Esophagus muscularis mucosa (tissue), 4 donors: ENCODE measurements around the gene ALG12. TPM values are rescaled to one million over a fixed set of nuclear protein-coding genes. Genes with fewer than 3 reads are reported as not detected.
"Not testable (repeated sequence)": the region's sequence is repeated elsewhere in the genome, so short reads cannot be mapped to it uniquely, and the experiment has no call there.

ENCODE experiments used
- DNase-seq: peaks from one replicate; pipeline ENCODE4 v3.0.0-alpha.2; 2017; ENCODE audit errors: extremely low spot score
- H3K27ac ChIP-seq, 4 donors: fragments of 200-600 bp; sonication (generic); replicated peaks in 1 of 4; 1 replicate in 3 of 4; 2 replicates in 1 of 4; pipeline ENCODE4 v1.5.1; 2016 to 2019; ENCODE audit warnings: mild to moderate bottlenecking in 1 of 4
- H3K27me3 ChIP-seq, 4 donors: fragments of 200-600 bp; sonication (generic); one replicate each; pipeline versions ENCODE4 v1.5.1 to v1.6.0; 2016 to 2019
- H3K36me3 ChIP-seq, 4 donors: fragments of 200-600 bp; sonication (generic); one replicate each; pipeline ENCODE4 v1.5.1; 2016 to 2019
- H3K4me1 ChIP-seq, 4 donors: fragments of 200-600 bp; sonication (generic); one replicate each; pipeline ENCODE4 v1.5.1; 2016 to 2019
- H3K4me3 ChIP-seq, 4 donors: fragments of 200-600 bp; sonication (generic); 1 replicate in 2 of 4; 2 replicates in 2 of 4; pipeline ENCODE4 v1.5.1; 2016 to 2019; ENCODE audit warnings: mild to moderate bottlenecking in 4 of 4, moderate library complexity in 1 of 4
- H3K9me3 ChIP-seq, 4 donors: fragments of 200-600 bp; sonication (generic); 1 replicate in 3 of 4; 2 replicates in 1 of 4; pipeline ENCODE4 v1.5.1; 2016 to 2019
- CTCF ChIP-seq, 3 experiments: fragments of 200-600 bp in 2 of 3; fragments of 450-650 bp in 1 of 3; sonication (generic) in 2 of 3; IDR thresholded peaks; one replicate each; pipeline ENCODE4 v1.5.1; 2017 to 2019; ENCODE audit warnings: antibody characterized with exemption in 3 of 3, mild to moderate bottlenecking in 2 of 3, moderate library complexity in 1 of 3
- EP300 ChIP-seq: sonication (generic); formaldehyde crosslinking; IDR thresholded peaks from one replicate; pipeline ENCODE4 v1.6.1; 2017; ENCODE audit warnings: antibody characterized with exemption
- POLR2A ChIP-seq: fragments of 450-650 bp; IDR thresholded peaks from one replicate; pipeline ENCODE4 v1.6.1; 2017; ENCODE audit warnings: antibody characterized with exemption, moderate library complexity, mild to moderate bottlenecking, low read depth
- POLR2AphosphoS5 ChIP-seq, 2 donors: sonication (generic); formaldehyde crosslinking; IDR thresholded peaks; one replicate each; pipeline ENCODE4 v1.6.1; 2017; ENCODE audit warnings: antibody characterized with exemption in 2 of 2
- WGBS: methylation state at CpG from one replicate; pipeline ENCODE4 v1.1.5; 2018; 5-methylcytosine and 5-hydroxymethylcytosine counted together
- intact Hi-C: fragments of 100-400 bp; cut with DNase I; formaldehyde crosslinking; loops from one replicate; pipeline ENCODE4 v1.15.1; 2023
- small RNA-seq, 3 donors: library from RNA; depleted of rRNA; stranded (forward); fragments of <200 nt; gene quantifications; one replicate each; pipeline ENCODE3, GENCODE V24; 2016
- total RNA-seq, 4 donors: library from RNA; depleted of rRNA; stranded (reverse); fragments of >200 nt; gene quantifications; one replicate each; pipeline versions ENCODE4 v1.1.0 to v1.2.1, GENCODE V29; 2016

Gene ALG12
- total RNA-seq, 4 donors from 2014 or later = 17.7 to 28.0 (median 23.8) TPM

- TF ChIP-seq POLR2AphosphoS5 (IDR thresholded peaks at IDR 0.05) (no peak), POLR2A (no peak), CTCF (IDR thresholded peaks at IDR 0.05) (no peak), EP300 (no peak)
- no peaks in the 10 kb centered on the region for H3K9me3 ChIP-seq
- H3K27ac ChIP-seq = peak overlapping the region; percentile 68 to 74 (median 70)
- peak overlapping the region; percentile 64 to 84 (median 76) for H3K4me3 ChIP-seq
- peaks cover 2 to 17% (median 14%) of the 10 kb centered on the region in 4 donors for H3K27me3 ChIP-seq
- WGBS = 0% methylated on average over 31 of the region's 101 CpGs
- peaks cover 0 to 7% (median 0%) of the 10 kb centered on the region in 4 donors for H3K36me3 ChIP-seq
- peaks cover 27 to 42% (median 41%) of the 10 kb centered on the region in 4 donors for H3K4me1 ChIP-seq
- no peak for DNase-seq
- intact Hi-C loops = loop anchor here (2.0 kb wide), 2 partner anchors 27 to 63 kb away; partner anchors contain the start of gene BRD1
Observed at GRCh38 chr22:49853981-49854831, 64.0 kb downstream of the ALG12 start.

GRCh38 chr22:49852898-49853894 is 65.0 kb downstream of the ALG12 start, which contains the start of gene ZBED4:
TSS of gene ZBED4 (plus strand) at chr22:49853844. CDS start at chr22:49883663, 29,819 bp downstream.
- H3K36me3 ChIP-seq = peaks cover 0 to under 1% (median 0%) of the 10 kb centered on the region in 4 donors
- H3K4me1 ChIP-seq = peaks cover 37 to 52% (median 51%) of the 10 kb centered on the region in 4 donors
- H3K4me3 ChIP-seq = peak within 1 kb of the TSS; percentile 81 to 84 (median 84)
- TF ChIP-seq POLR2A (peak; percentile 50), POLR2AphosphoS5 (IDR thresholded peaks at IDR 0.05) (peak; percentile 83 to 89), CTCF (IDR thresholded peaks at IDR 0.05) (no peak)
- H3K27me3 ChIP-seq = peaks cover 13 to 27% (median 24%) of the 10 kb centered on the region in 4 donors
- H3K27ac ChIP-seq = peak within 1 kb of the TSS; percentile 91 to 95 (median 92)
- H3K9me3 ChIP-seq = no peaks in the 10 kb centered on the region
- DNase-seq = peak; percentile 98
- 0% methylated on average over 10 of the region's 127 CpGs for WGBS
- intact Hi-C loops = loop anchor here (2.0 kb wide), 2 partner anchors 26 to 64 kb away; partner anchors contain the start of gene BRD1

GRCh38 chr22:49852568-49852897 is 65.7 kb downstream of the ALG12 start:
- H3K36me3 ChIP-seq, H3K9me3 ChIP-seq, DNase-seq: not testable (repeated sequence)
- intact Hi-C loops = loop anchor here (2.0 kb wide), 2 partner anchors 26 to 64 kb away; partner anchors contain the start of gene BRD1
- Histone ChIP-seq H3K27me3 (peaks cover 14 to 33% (median 30%) of the 10 kb centered on the region in 4 donors), H3K4me3 (peak overlapping the region; percentile 81 to 84 (median 84)), H3K27ac (peak overlapping the region; percentile 91 to 95 (median 92)), H3K4me1 (peaks cover 38 to 58% (median 54%) of the 10 kb centered on the region in 4 donors)
- WGBS = 63% methylated on average over 13 of the region's 13 CpGs

- intact Hi-C loops = no loop called here
- 76% methylated on average over 10 of the region's 10 CpGs for WGBS
- Histone ChIP-seq H3K4me1 (peaks cover 38 to 56% (median 52%) of the 10 kb centered on the region in 4 donors), H3K27me3 (peaks cover 14 to 44% (median 30%) of the 10 kb centered on the region in 4 donors), H3K4me3 (no peak overlapping the region), H3K36me3 (no peaks in the 10 kb centered on the region), H3K27ac (no peak overlapping the region), H3K9me3 (no peaks in the 10 kb centered on the region)
- TF ChIP-seq CTCF (IDR thresholded peaks at IDR 0.05) (no peak), EP300 (no peak), POLR2A (no peak), POLR2AphosphoS5 (IDR thresholded peaks at IDR 0.05) (no peak)
- no peak for DNase-seq
Observed at GRCh38 chr22:49850959-49851802, 67.1 kb downstream of the ALG12 start.

Small RNA genes lying within 50 kb of the gene (small RNA-seq; reads per million reads assigned to genes)
- gene MIR6821 = 0 to 0.34 (median 0.08) reads per million in 3 donors

Other genes with a start within 250 kb of the ALG12 start
- 10 to 100 TPM; 36.5 to 54.1 (median 51.4) TPM for gene BRD1, start 90.6 kb downstream of the ALG12 start, total RNA-seq
- 10 to 100 TPM in 1 of 4 donors, 1 to 10 TPM in 3; 6.6 to 11.1 (median 9.5) TPM for gene ZBED4, start 64.6 kb downstream of the ALG12 start, total RNA-seq
- gene CRELD2, start 196 bp upstream of the ALG12 start, total RNA-seq = 10 to 100 TPM; 32.0 to 38.2 (median 34.2) TPM
- 100 to 1,000 TPM in 1 of 4 donors, 10 to 100 TPM in 3; 36.1 to 106 (median 56.5) TPM for gene PIM3, start 42.3 kb upstream of the ALG12 start, total RNA-seq
- gene IL17REL, start 94.3 kb upstream of the ALG12 start, total RNA-seq = not detected
- gene TTLL8, start 139.9 kb upstream of the ALG12 start, total RNA-seq = not detected
- under 1 TPM in 3 of 4 donors, not detected in 1; 0.13 to 0.17 (median 0.17) TPM for gene MLC1, start 167.0 kb upstream of the ALG12 start, total RNA-seq
- under 1 TPM; 0.23 to 0.83 (median 0.40) TPM for gene MOV10L1, start 171.6 kb upstream of the ALG12 start, total RNA-seq